Hepatocyte (in vitro differentiated cells): ENCODE measurements around the gene PLK5. TPM values are rescaled to one million over a fixed set of nuclear protein-coding genes. Genes with fewer than 3 reads are reported as not detected.

ENCODE experiments used
- DNase-seq: peaks from one replicate; pipeline ENCODE4 v3.0.0-alpha.2; 2016; ENCODE audit warnings: low spot score
- H2AFZ ChIP-seq: fragments of 200-600 bp; sonication (generic); 2 replicates; pipeline ENCODE4 v1.6.0; 2016; ENCODE audit warnings: antibody characterized with exemption, mild to moderate bottlenecking
- H3K27ac ChIP-seq: fragments of 200-600 bp; sonication (generic); 2 replicates; pipeline ENCODE4 v1.5.1; 2016; ENCODE audit warnings: mild to moderate bottlenecking
- H3K27me3 ChIP-seq: fragments of 200-600 bp; sonication (generic); 2 replicates; pipeline ENCODE4 v1.6.1; 2016
- H3K36me3 ChIP-seq: fragments of 200-600 bp; sonication (generic); replicated peaks from 2 replicates; pipeline ENCODE4 v1.5.1; 2016; ENCODE audit warnings: low read depth; ENCODE audit not compliant: insufficient read depth
- H3K4me1 ChIP-seq: fragments of 200-600 bp; sonication (generic); 2 replicates; pipeline ENCODE4 v1.5.1; 2016; ENCODE audit warnings: mild to moderate bottlenecking, moderate library complexity; ENCODE audit not compliant: insufficient read depth
- H3K4me2 ChIP-seq: fragments of 200-600 bp; sonication (generic); 2 replicates; pipeline ENCODE4 v1.6.0; 2016
- H3K4me3 ChIP-seq: fragments of 200-600 bp; sonication (generic); 2 replicates; pipeline ENCODE4 v1.5.1; 2016; ENCODE audit warnings: mild to moderate bottlenecking
- H3K79me2 ChIP-seq: fragments of 200-600 bp; sonication (generic); 2 replicates; pipeline ENCODE4 v1.6.0; 2017; ENCODE audit warnings: mild to moderate bottlenecking
- H3K9me2 ChIP-seq: fragments of 200-600 bp; sonication (generic); replicated peaks from 2 replicates; pipeline ENCODE4 v1.6.0; 2017; ENCODE audit warnings: mild to moderate bottlenecking; ENCODE audit not compliant: insufficient read depth
- H3K9me3 ChIP-seq: fragments of 200-600 bp; sonication (generic); 2 replicates; pipeline ENCODE4 v1.5.1; 2016; ENCODE audit warnings: low read depth, mild to moderate bottlenecking
- H4K20me1 ChIP-seq: fragments of 200-600 bp; sonication (generic); 2 replicates; pipeline ENCODE4 v1.6.0; 2016; ENCODE audit warnings: mild to moderate bottlenecking; ENCODE audit not compliant: insufficient read depth, poor library complexity, severe bottlenecking
- EZH2 ChIP-seq: fragments of 200-600 bp; sonication (generic); IDR thresholded peaks from 2 replicates; pipeline ENCODE4 v1.6.1; 2016; ENCODE audit warnings: antibody characterized with exemption, mild to moderate bottlenecking, borderline replicate concordance
- EZH2phosphoT487 ChIP-seq: fragments of 200-600 bp; sonication (generic); IDR thresholded peaks from one replicate; pipeline ENCODE4 v1.6.1; 2018; ENCODE audit warnings: antibody characterized with exemption, mild to moderate bottlenecking, low read depth, moderate library complexity; ENCODE audit not compliant: unreplicated experiment, severe bottlenecking
- WGBS: methylation state at CpG from one replicate; pipeline ENCODE4 v1.1.6; 2016; ENCODE audit warnings: low lambda C conversion rate; ENCODE audit errors: missing lambda C conversion rate; 5-methylcytosine and 5-hydroxymethylcytosine counted together
- polyA plus RNA-seq: library from polyadenylated mRNA; unstranded; fragments of >200 nt; fragmentation: Nextera tagmentation; extraction: Ambion mirVana; gene quantifications from 2 replicates; pipeline ENCODE4 v1.2.1, GENCODE V29; 2016
- total RNA-seq: library from RNA; depleted of rRNA; stranded (reverse); fragments of >200 nt; gene quantifications from 2 replicates; pipeline ENCODE4 v1.2.3, GENCODE V29; 2014
- TF ChIP-seq, protein P1 (sequence below): fragments of 200-600 bp; sonication (generic); IDR thresholded peaks from 2 replicates; pipeline ENCODE4 v1.5.1; 2016; ENCODE audit warnings: antibody characterized with exemption, mild to moderate bottlenecking; ENCODE audit not compliant: poor library complexity

The PLK5 gene
- total and polyA plus RNA-seq, 2 experiments from 2014 or later, result 0.53 TPM; not detected in 1

DNA sequence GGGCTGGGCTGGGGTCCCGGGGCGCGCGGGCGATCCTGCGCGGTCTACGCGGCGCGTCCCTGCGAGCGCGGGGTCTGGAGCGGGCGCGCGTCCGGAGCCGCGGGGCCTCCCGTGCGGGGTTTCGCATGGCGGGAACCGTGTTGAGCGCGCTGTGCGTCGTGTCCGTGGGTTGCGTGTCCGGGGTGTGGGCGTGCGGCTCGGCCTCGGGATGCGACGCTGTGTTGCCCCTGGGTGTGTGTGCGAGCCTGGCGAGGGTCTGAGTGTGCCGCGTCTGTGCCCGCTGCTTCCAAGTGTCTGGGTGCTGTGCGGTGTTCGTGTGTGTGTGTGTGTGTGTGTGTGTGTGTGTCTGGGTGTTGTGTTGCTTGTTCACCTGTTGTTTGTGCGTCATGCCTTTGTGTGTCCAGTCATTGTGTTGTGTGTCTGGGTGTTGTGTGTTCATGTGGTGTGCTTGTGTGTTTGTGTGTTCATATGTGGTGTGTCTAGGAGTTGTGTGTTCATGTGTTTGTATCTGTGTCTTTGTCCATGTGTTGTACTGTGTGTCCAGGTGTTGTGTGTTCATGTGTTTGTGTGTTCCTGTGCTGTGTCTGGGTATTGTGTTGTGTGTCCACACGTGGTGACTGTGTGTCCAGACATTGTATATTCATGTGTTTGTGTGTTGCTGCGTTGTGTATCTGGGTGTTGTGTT lies 552 bp downstream of the PLK5 start:
- no peak for DNase-seq
- Histone ChIP-seq H3K36me3 (no peaks in the 10 kb centered on the region), H3K4me2 (peak overlapping the region; percentile 76), H3K27me3 (peaks cover 28% of the 10 kb centered on the region), H3K9me3 (no peaks in the 10 kb centered on the region), H3K4me3 (no peak overlapping the region), H3K79me2 (no peaks in the 10 kb centered on the region), H3K9me2 (no peaks in the 10 kb centered on the region), H2AFZ (no peak overlapping the region), H3K4me1 (no peaks in the 10 kb centered on the region), H4K20me1 (no peaks in the 10 kb centered on the region), H3K27ac (no peak overlapping the region)
- 61% methylated on average over 10 of the region's 49 CpGs for whole genome bisulfite sequencing
- TF ChIP-seq, protein P1, sequence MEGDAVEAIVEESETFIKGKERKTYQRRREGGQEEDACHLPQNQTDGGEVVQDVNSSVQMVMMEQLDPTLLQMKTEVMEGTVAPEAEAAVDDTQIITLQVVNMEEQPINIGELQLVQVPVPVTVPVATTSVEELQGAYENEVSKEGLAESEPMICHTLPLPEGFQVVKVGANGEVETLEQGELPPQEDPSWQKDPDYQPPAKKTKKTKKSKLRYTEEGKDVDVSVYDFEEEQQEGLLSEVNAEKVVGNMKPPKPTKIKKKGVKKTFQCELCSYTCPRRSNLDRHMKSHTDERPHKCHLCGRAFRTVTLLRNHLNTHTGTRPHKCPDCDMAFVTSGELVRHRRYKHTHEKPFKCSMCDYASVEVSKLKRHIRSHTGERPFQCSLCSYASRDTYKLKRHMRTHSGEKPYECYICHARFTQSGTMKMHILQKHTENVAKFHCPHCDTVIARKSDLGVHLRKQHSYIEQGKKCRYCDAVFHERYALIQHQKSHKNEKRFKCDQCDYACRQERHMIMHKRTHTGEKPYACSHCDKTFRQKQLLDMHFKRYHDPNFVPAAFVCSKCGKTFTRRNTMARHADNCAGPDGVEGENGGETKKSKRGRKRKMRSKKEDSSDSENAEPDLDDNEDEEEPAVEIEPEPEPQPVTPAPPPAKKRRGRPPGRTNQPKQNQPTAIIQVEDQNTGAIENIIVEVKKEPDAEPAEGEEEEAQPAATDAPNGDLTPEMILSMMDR, result no peak

DNA sequence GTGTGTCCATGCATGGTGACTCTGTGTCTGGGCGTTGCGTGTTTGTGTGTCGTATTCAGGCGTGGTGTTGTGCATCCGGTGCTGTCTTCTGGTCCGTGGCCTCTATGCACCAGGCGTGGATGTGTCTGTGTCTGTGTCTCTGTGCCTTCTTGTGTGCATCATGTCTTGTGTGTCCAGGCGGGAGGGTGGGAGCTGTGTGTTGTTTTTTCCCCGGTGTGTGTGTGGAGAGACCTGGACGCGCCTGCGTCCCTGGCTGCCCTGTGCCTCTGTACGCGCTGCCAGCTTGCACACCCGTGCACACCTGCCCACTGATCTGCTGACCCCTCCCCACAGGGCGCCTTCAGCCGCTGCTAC lies 1.1 kb downstream of the PLK5 start:
- no peaks in the 10 kb centered on the region for H4K20me1 ChIP-seq
- H3K4me2 ChIP-seq, result no peak overlapping the region
- 80% methylated on average over 17 of the region's 17 CpGs for whole genome bisulfite sequencing
- peaks cover 28% of the 10 kb centered on the region for H3K27me3 ChIP-seq
- no peaks in the 10 kb centered on the region for H3K9me2 ChIP-seq
- no peaks in the 10 kb centered on the region for H3K4me1 ChIP-seq
- DNase-seq, result no peak
- TF ChIP-seq EZH2phosphoT487 (no peak), EZH2 (no peak)
- TF ChIP-seq, protein P1, result no peak
- H2AFZ ChIP-seq, result no peak overlapping the region
- no peaks in the 10 kb centered on the region for H3K9me3 ChIP-seq
- H3K36me3 ChIP-seq, result no peaks in the 10 kb centered on the region
- no peaks in the 10 kb centered on the region for H3K79me2 ChIP-seq
- no peak overlapping the region for H3K27ac ChIP-seq
- H3K4me3 ChIP-seq, result no peak overlapping the region

DNA sequence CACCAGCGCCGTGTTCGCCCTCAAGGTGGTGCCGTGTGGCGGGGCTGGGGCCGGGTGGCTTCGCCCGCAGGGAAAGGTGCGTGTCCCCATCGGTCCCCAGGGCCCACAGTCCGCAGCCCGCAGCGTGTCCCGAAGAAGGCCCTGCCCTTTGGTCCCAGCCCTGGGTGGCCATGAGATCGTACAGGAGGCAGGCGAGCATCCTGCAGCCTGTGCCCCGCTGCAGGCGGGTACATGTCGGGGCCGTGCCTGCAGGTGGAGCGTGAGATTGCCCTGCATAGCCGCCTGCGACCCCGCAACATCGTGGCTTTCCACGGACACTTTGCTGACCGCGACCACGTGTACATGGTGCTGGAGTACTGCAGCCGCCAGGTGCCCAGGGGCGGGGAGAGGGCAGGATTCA lies 1.5 kb downstream of the PLK5 start:
- H2AFZ ChIP-seq, result no peak overlapping the region
- no peaks in the 10 kb centered on the region for H3K79me2 ChIP-seq
- TF ChIP-seq, protein P1, result no peak
- whole genome bisulfite sequencing, result 72% methylated on average over 31 of the region's 31 CpGs
- H3K4me2 ChIP-seq, result no peak overlapping the region
- no peak overlapping the region for H3K4me3 ChIP-seq
- no peaks in the 10 kb centered on the region for H4K20me1 ChIP-seq
- DNase-seq, result no peak
- no peaks in the 10 kb centered on the region for H3K9me2 ChIP-seq
- H3K27me3 ChIP-seq, result peaks cover 28% of the 10 kb centered on the region
- H3K36me3 ChIP-seq, result no peaks in the 10 kb centered on the region
- no peaks in the 10 kb centered on the region for H3K4me1 ChIP-seq
- H3K27ac ChIP-seq, result no peak overlapping the region
- no peaks in the 10 kb centered on the region for H3K9me3 ChIP-seq
